Gastrocnemius medialis (tissue), 4 donors: ENCODE data around the gene SSBP3.

Experiments used
- CTCF ChIP-seq, 5 experiments: fragments of 450-650 bp in 3 of 5; fragments of 200-600 bp in 2 of 5; sonication (generic) in 2 of 5; IDR thresholded peaks in 4 of 5; conservative IDR thresholded peaks in 1 of 5; 1 replicate in 4 of 5; 2 replicates in 1 of 5; pipeline ENCODE4 v1.5.1; 2016 to 2019; ENCODE audit warnings: antibody characterized with exemption in 5 of 5, mild to moderate bottlenecking in 3 of 5, moderate library complexity in 3 of 5
- POLR2A ChIP-seq, 2 donors: fragments of 450-650 bp; IDR thresholded peaks; one replicate each; pipeline ENCODE4 v1.6.1; 2017; ENCODE audit warnings: antibody characterized with exemption in 2 of 2, mild to moderate bottlenecking in 2 of 2, moderate library complexity in 2 of 2

- no peak for TF ChIP-seq CTCF (IDR thresholded peaks at IDR 0.05 in 4 of 5, conservative IDR thresholded peaks at IDR 0.05 in 1 of 5)
- no peak for TF ChIP-seq POLR2A (IDR thresholded peaks at IDR 0.05)
These were observed 71.0 kb downstream of the SSBP3 start for GRCh38 chr1:54335011-54335754.
